ENCODE data around the gene ABCF2.

ABCF2 gene

GRCh38 chr7:151225948-151226510 is 976 bp downstream of the ABCF2 start:
- DNase-seq (ENCODE audit: low spot score): no peak

- DNase-seq (ENCODE audit: low spot score): no peak
Observed at GRCh38 chr7:151223728-151224127, 3.3 kb downstream of the ABCF2 start.

- DNase-seq (ENCODE audit: low spot score): no peak
Observed at GRCh38 chr7:151218170-151218569, 8.8 kb downstream of the ABCF2 start.

- DNase-seq (ENCODE audit: low spot score): no peak
Observed at GRCh38 chr7:151215396-151215795, 11.6 kb downstream of the ABCF2 start.

DNA sequence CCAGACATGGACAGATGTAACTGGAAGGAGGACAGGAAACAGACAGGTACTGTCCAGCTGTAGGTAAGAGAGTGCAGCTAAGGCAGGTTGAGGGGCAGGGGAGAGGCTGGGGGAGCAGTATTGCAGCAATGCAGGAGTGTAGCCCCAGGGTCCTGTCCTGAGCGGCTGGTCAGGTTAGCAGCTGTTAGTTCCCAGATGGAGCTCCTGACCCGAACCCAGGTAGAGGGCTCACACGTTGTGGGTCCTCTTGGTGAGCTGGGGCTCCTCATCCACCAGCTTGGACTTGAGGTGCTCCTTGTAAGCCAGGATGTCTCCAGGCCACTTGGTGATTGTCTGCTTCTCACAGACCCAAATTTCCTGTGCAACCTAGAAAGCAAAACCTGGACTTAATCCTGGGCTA is 13.2 kb downstream of the ABCF2 start:
- DNase-seq (ENCODE audit: low spot score): no peak

- no peak for DNase-seq (ENCODE audit: low spot score)
Observed at GRCh38 chr7:151212626-151213025, 14.4 kb downstream of the ABCF2 start.

- no peak for DNase-seq (ENCODE audit: low spot score)
Observed at GRCh38 chr7:151211155-151211772, 15.7 kb downstream of the ABCF2 start.

- DNase-seq (ENCODE audit: low spot score): no peak
Observed at GRCh38 chr7:151210087-151210854, 16.7 kb downstream of the ABCF2 start, which contains the start of gene H2BK1. H2BK1 (minus strand) TSS chr7:151210488; CDS start chr7:151210318, 170 bp downstream.

DNA sequence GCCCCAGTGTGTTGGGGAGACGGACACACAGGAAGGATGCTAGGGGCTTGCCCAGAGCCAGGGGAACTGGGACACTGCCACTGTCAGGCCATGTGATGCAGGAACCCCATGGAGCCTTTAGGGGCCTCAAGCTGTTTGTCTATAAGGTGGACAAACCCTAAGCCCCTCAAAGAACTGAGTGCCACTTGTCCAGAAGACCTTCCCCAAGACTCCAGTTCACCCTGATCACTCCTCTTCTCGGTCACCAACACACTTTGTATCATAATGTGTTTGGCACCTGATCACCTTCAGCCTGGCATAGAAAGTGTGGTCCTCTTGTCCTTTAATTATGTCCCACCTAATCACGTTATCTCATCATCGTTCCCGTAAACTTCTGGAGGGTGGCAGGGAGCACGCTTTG is 17.4 kb downstream of the ABCF2 start:
- no peak for DNase-seq (ENCODE audit: low spot score)

- no peak for DNase-seq (ENCODE audit: low spot score)
Observed at GRCh38 chr7:151208253-151208862, 18.6 kb downstream of the ABCF2 start.

DNA sequence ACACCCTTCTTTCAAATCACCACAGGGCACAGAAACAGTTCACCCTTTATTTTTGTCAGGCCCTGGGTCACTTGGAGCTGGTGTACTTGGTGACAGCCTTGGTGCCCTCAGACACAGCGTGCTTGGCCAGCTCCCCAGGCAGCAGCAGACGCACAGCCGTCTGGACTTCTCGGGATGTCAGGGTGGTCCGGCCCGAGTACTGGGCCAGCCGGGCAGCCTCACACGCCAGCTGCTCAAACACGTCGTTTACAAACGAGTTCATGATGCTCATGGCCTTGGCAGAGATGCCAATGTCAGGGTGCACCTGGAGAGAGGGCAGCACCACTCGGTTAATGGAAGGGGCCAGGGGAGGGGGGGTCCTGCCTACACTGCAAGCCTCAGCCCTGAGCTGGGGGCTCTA is 19.2 kb downstream of the ABCF2 start:
- no peak for DNase-seq (ENCODE audit: low spot score)

DNA sequence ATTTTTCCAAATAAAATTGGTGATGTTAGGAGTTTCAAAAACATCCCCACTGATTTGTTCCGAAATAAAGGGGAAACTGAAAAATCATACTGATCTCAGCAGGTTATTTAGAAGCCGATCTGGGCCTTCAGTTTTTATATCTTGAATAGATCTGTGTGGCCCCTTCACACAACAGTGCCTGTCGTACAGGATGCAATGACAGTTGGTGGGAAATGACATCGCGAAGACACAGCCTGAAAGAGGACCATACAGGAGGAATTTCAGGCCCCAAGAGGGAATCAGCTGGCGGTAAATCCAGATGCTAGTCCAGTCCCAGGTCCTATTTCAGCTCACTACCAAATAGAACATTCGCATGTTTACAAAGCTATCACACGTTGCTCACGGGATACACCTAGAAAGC is 19.7 kb downstream of the ABCF2 start:
- DNase-seq (ENCODE audit: low spot score): no peak

DNA sequence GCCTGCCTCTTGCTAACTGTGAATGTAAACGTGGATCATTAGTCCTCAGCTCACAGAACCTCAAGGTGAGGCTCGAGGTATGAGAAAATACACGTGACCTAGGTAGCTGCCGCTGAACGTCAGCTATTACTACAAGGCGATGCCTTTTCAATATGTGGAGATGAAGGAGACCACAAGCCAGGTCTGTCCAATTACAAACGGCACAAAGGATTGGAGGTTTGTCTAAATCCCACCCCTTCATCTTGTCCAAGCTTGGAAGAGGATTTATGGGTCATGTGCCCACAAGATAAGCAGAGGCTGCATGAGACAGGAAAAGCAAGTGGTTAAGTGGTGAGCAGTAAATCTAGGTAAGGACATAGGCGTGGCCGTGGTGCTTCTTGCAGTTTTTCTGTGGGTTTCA is 20.1 kb downstream of the ABCF2 start:
- no peak for DNase-seq (ENCODE audit: low spot score)

DNA sequence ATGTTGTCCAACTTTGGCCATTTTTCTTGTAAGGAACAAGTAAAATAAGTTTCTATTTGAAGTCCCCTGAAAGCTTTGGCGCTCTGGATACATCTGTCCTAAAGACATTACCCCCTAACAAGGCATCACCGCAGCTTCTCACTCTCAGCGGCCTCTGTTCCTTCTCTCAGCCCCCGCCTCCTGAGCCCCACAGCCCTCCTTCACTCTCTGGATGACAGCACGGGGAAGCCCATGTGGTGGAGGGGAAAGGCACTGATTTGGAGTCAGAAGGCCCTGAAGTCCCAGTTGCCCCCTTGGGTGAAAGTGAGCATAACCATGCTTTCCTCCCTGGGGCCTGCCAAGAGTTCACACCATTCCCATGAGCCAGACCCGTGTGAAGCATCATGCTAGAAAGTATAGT is 21.3 kb downstream of the ABCF2 start:
- no peak for DNase-seq (ENCODE audit: low spot score)

DNA sequence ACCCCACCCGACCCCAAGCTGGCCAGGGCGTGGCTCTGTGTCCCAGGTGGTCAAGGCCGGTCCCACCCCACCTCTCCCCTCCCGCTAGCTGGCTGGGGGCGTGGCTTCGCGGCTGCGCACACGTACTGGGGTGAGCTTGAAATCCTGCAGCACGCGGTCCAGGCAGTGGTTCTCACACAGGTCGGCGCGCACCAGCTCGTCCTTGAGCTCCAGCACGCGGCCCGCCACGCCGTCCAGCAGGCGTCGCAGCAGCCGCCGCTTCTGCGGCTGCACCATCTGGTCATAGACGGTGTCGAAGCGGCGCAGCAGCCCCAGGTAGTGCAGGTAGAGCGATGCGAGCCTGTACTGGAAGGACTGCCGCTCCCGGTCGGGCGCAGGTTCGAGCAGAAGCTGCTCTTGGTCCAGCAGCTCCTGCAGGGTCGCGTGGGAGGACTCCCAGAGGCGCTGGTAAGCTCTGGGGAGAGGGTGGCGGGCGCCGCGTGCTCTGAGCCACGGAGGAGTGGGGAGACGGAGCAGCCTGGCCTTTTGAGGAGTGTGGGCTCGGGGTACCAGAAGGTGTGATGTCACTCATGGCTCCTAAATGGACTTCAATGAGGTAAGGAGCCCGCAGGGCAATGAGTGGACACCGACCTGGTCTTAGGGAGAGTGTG is 22.5 kb downstream of the ABCF2 start:
- no peak for DNase-seq (ENCODE audit: low spot score)

- no peak for DNase-seq (ENCODE audit: low spot score)
Observed at GRCh38 chr7:151202836-151203235, 24.2 kb downstream of the ABCF2 start.

DNA sequence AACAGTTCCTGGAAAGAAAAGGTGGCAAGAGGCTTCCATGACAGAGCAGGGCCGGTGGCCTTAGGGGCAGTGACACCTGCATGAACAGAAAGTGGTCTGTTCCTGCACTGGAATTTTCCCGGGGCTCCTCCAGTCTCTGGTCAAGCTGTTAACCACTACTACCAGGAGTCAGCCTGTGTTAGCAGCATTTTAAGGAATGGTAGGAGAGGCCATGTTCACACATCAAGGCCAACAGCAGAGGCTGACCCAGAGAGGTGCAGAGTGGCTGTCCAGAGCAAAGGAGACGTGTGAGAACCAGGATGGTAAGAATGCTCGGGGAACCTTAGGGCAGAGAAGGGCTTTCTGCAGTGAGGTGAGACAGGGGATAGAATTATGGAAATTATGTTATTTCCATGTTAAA is 25.3 kb downstream of the ABCF2 start:
- DNase-seq (ENCODE audit: low spot score): no peak

- DNase-seq (ENCODE audit: low spot score): no peak
Observed at GRCh38 chr7:151201344-151201743, 25.7 kb downstream of the ABCF2 start.

GRCh38 chr7:151198945-151199848 is 27.8 kb downstream of the ABCF2 start:
- no peak for DNase-seq (ENCODE audit: low spot score)

- DNase-seq (ENCODE audit: low spot score): no peak
Observed at GRCh38 chr7:151197932-151198331, 29.1 kb downstream of the ABCF2 start.
